Naive B cell (primary cell): ENCODE measurements around the gene ATXN7L3B. TPM values are rescaled to one million over a fixed set of nuclear protein-coding genes. Genes with fewer than 3 reads are reported as not detected.
"Not testable (repeated sequence)": the region's sequence is repeated elsewhere in the genome, so short reads cannot be mapped to it uniquely, and the experiment has no call there.

Experiments used
- ATAC-seq, 2 donors: fragments of 150-1000 bp; cut with Tn5 transposase; 2 replicates each; pipeline ENCODE4 v1.10.0; 2021; ENCODE audit warnings: low read depth in 2 of 2, mild to moderate bottlenecking in 2 of 2, moderate library complexity in 2 of 2
- DNase-seq: peaks from one replicate; pipeline ENCODE4 v3.0.0; 2022
- H3K27ac Mint-ChIP-seq, 6 donors: one replicate each; pipeline ENCODE4 v1.8.0; 2020 to 2022; ENCODE audit warnings: mild to moderate bottlenecking in 6 of 6, mixed read lengths in 6 of 6, moderate library complexity in 5 of 6, inconsistent platforms in 2 of 6
- H3K27me3 Mint-ChIP-seq, 3 donors: one replicate each; pipeline ENCODE4 v1.8.0; 2021 to 2022; ENCODE audit warnings: mixed read lengths in 3 of 3, mild to moderate bottlenecking in 1 of 3
- H3K36me3 Mint-ChIP-seq, 2 donors: one replicate each; pipeline ENCODE4 v1.8.0; 2020 to 2022; ENCODE audit warnings: mixed read lengths in 2 of 2, inconsistent platforms in 1 of 2, mild to moderate bottlenecking in 1 of 2
- H3K4me1 Mint-ChIP-seq, 3 donors: one replicate each; pipeline ENCODE4 v1.8.0; 2020 to 2022; ENCODE audit warnings: mixed read lengths in 3 of 3, inconsistent platforms in 1 of 3, mild to moderate bottlenecking in 1 of 3, moderate library complexity in 1 of 3
- H3K4me3 Mint-ChIP-seq, 8 donors: one replicate each; pipeline ENCODE4 v1.8.0; 2020 to 2022; ENCODE audit warnings: mild to moderate bottlenecking in 8 of 8, mixed read lengths in 8 of 8, moderate library complexity in 8 of 8, inconsistent platforms in 2 of 8
- H3K9me3 Mint-ChIP-seq, 7 donors: one replicate each; pipeline ENCODE4 v1.8.0; 2020 to 2022; ENCODE audit warnings: mixed read lengths in 7 of 7, mild to moderate bottlenecking in 5 of 7, inconsistent platforms in 2 of 7, moderate library complexity in 1 of 7
- polyA plus RNA-seq, 6 donors: library from polyadenylated mRNA; unstranded; fragments of 300-500 nt; fragmentation: Illumina TruSeq; gene quantifications; one replicate each; pipeline ENCODE4 v1.2.3, GENCODE V29; 2021; ENCODE audit warnings: low read depth in 6 of 6

Gene ATXN7L3B
- 10 to 100 TPM; 26.1 to 38.2 (median 34.6) TPM for polyA plus RNA-seq

- peak; percentile 90 to 91 for ATAC-seq
Measured at GRCh38 chr12:74537707-74538385, at the start of gene ATXN7L3B. Gene ATXN7L3B, plus strand, starts transcription at chr12:74537835. Its CDS starts 278 bp downstream, at chr12:74538113.

GRCh38 chr12:74488134-74488533, 49.5 kb upstream of the ATXN7L3B start:
- DNase-seq: no peak
- Mint-ChIP-seq H3K36me3 (no peaks in the 10 kb centered on the region), H3K4me1 (peaks cover 16 to 21% (median 18%) of the 10 kb centered on the region in 3 donors), H3K27ac (peak overlapping the region in 1 of 6 donors; percentile 24), H3K27me3 (no peaks in the 10 kb centered on the region), H3K9me3 (no peaks in the 10 kb centered on the region), H3K4me3 (no peak overlapping the region)
- ATAC-seq: no peak

More at GRCh38 chr12:74537707-74538385, at the start of gene ATXN7L3B:
- H3K27ac Mint-ChIP-seq: peak within 1 kb of the TSS; percentile 99 to 100 (median 99)
- H3K4me3 Mint-ChIP-seq: peak within 1 kb of the TSS; percentile 86 to 100 (median 98)
- peaks cover 37 to 61% (median 53%) of the 10 kb centered on the region in 3 donors for H3K4me1 Mint-ChIP-seq
- peaks cover 0 to 5% (median 0%) of the 10 kb centered on the region in 7 donors for H3K9me3 Mint-ChIP-seq
- peak; percentile 96 for DNase-seq
- peaks cover 8 to 16% of the 10 kb centered on the region in 2 donors for H3K36me3 Mint-ChIP-seq
- H3K27me3 Mint-ChIP-seq: no peaks in the 10 kb centered on the region

DNA sequence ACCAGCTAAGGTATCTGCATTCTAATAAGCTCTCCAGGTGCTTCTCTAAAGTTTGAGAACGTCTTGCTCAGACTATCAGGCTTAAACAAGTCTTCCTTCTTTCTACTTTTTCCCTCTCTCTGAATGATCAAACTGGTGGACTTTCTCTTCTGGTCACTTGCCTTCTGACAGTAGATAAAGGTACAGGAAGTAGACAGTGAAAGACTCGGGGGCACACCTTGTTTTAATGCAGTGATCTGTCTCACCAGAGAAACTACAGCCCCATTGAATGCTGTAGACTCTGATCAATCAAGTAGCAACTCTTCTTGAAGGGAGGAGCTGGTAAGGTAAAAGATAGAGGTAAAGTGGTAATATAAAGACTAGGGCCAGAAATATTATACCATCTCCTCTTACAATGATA, 48.1 kb upstream of the ATXN7L3B start:
- Mint-ChIP-seq H3K27me3 (no peaks in the 10 kb centered on the region), H3K27ac (peak overlapping the region in 4 of 6 donors; percentile 13 to 41 (median 24)), H3K4me1 (peaks cover 16 to 21% (median 18%) of the 10 kb centered on the region in 3 donors), H3K4me3 (peak overlapping the region in 1 of 8 donors; percentile 16), H3K36me3 (no peaks in the 10 kb centered on the region), H3K9me3 (no peaks in the 10 kb centered on the region)
- no peak for ATAC-seq
- DNase-seq: no peak

- Mint-ChIP-seq H3K36me3 (no peaks in the 10 kb centered on the region), H3K27me3 (no peaks in the 10 kb centered on the region), H3K27ac (peak overlapping the region in 4 of 6 donors; percentile 17 to 80 (median 62)), H3K9me3 (peaks cover 0 to 3% (median 0%) of the 10 kb centered on the region in 7 donors), H3K4me3 (peak overlapping the region; percentile 17 to 81 (median 70)), H3K4me1 (peaks cover 16 to 21% (median 18%) of the 10 kb centered on the region in 3 donors)
- ATAC-seq: peak; percentile 76 to 86
- DNase-seq: peak; percentile 5
Measured at GRCh38 chr12:74490390-74491064, 47.1 kb upstream of the ATXN7L3B start.

GRCh38 chr12:74491374-74491773, 46.3 kb upstream of the ATXN7L3B start:
- Mint-ChIP-seq H3K4me1 (peaks cover 16 to 21% (median 18%) of the 10 kb centered on the region in 3 donors), H3K36me3 (no peaks in the 10 kb centered on the region), H3K9me3 (peaks cover 0 to 3% (median 0%) of the 10 kb centered on the region in 7 donors), H3K4me3 (peak overlapping the region in 2 of 8 donors; percentile 31 to 69), H3K27ac (peak overlapping the region in 1 of 6 donors; percentile 41), H3K27me3 (no peaks in the 10 kb centered on the region)
- no peak for ATAC-seq
- DNase-seq: no peak

DNA sequence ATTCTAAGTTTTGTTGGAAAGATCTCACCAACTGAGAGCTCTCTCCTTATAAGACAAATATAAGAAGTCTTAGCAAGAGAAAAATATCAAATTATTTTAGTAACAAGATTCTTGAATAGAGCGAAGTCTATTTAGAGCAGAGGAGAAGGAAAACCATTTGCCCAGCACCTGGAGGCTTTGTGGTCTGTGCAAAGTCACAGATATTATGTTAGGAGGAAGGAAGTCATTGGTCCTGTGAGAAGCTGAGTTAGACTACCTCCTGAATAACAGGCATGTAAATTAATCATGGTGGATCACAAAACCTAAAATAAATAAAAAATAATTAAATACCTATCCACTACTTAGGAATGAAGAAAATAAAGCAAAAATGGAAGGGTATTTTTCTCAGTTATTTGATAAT, 38.4 kb upstream of the ATXN7L3B start:
- Mint-ChIP-seq H3K4me3 (no peak overlapping the region), H3K27me3 (no peaks in the 10 kb centered on the region), H3K27ac (no peak overlapping the region), H3K4me1 (no peaks in the 10 kb centered on the region), H3K36me3 (no peaks in the 10 kb centered on the region), H3K9me3 (peaks cover 0 to 7% (median 5%) of the 10 kb centered on the region in 7 donors)
- DNase-seq: no peak
- no peak for ATAC-seq

GRCh38 chr12:74508873-74509657, 28.6 kb upstream of the ATXN7L3B start:
- H3K36me3 Mint-ChIP-seq, H3K4me1 Mint-ChIP-seq, H3K9me3 Mint-ChIP-seq, H3K27ac Mint-ChIP-seq, DNase-seq, ATAC-seq: not testable (repeated sequence)
- peak overlapping the region in 2 of 8 donors; percentile 64 to 76 for H3K4me3 Mint-ChIP-seq
- H3K27me3 Mint-ChIP-seq: peaks cover 0 to 15% (median 5%) of the 10 kb centered on the region in 3 donors

GRCh38 chr12:74509886-74510285, 27.7 kb upstream of the ATXN7L3B start:
- H3K27me3 Mint-ChIP-seq: peaks cover 0 to 15% (median 5%) of the 10 kb centered on the region in 3 donors
- ATAC-seq: no peak
- no peak overlapping the region for H3K4me3 Mint-ChIP-seq
- H3K36me3 Mint-ChIP-seq: no peaks in the 10 kb centered on the region
- no peak overlapping the region for H3K27ac Mint-ChIP-seq
- no peaks in the 10 kb centered on the region for H3K4me1 Mint-ChIP-seq
- peaks cover 0 to 8% (median 3%) of the 10 kb centered on the region in 7 donors for H3K9me3 Mint-ChIP-seq
- DNase-seq: no peak

- no peaks in the 10 kb centered on the region for H3K36me3 Mint-ChIP-seq
Measured at GRCh38 chr12:74514098-74514872, 23.4 kb upstream of the ATXN7L3B start.

GRCh38 chr12:74515849-74516248, 21.8 kb upstream of the ATXN7L3B start:
- H3K4me1 Mint-ChIP-seq: no peaks in the 10 kb centered on the region
- peaks cover 8 to 33% (median 10%) of the 10 kb centered on the region in 3 donors for H3K27me3 Mint-ChIP-seq
- no peaks in the 10 kb centered on the region for H3K36me3 Mint-ChIP-seq
- DNase-seq (no peak), ATAC-seq (no peak)
- H3K9me3 Mint-ChIP-seq: no peaks in the 10 kb centered on the region
- no peak overlapping the region for H3K4me3 Mint-ChIP-seq
- H3K27ac Mint-ChIP-seq: peak overlapping the region in 1 of 6 donors; percentile 0

More at GRCh38 chr12:74514098-74514872, 23.4 kb upstream of the ATXN7L3B start:
- ATAC-seq (no peak), DNase-seq (no peak)
- H3K9me3 Mint-ChIP-seq: peaks cover 0 to 3% (median 0%) of the 10 kb centered on the region in 7 donors
- H3K27me3 Mint-ChIP-seq: peaks cover 5 to 26% (median 19%) of the 10 kb centered on the region in 3 donors
- H3K4me3 Mint-ChIP-seq: no peak overlapping the region
- H3K4me1 Mint-ChIP-seq: no peaks in the 10 kb centered on the region
- H3K27ac Mint-ChIP-seq: no peak overlapping the region

GRCh38 chr12:74526535-74526934, 11.1 kb upstream of the ATXN7L3B start:
- ATAC-seq: no peak
- Mint-ChIP-seq H3K4me1 (no peaks in the 10 kb centered on the region), H3K4me3 (no peak overlapping the region), H3K9me3 (no peaks in the 10 kb centered on the region), H3K36me3 (no peaks in the 10 kb centered on the region), H3K27me3 (peaks cover 19 to 31% (median 22%) of the 10 kb centered on the region in 3 donors), H3K27ac (no peak overlapping the region)
- DNase-seq: no peak

- Mint-ChIP-seq H3K27me3 (peaks cover 12 to 23% (median 14%) of the 10 kb centered on the region in 3 donors), H3K4me3 (no peak overlapping the region), H3K36me3 (no peaks in the 10 kb centered on the region), H3K9me3 (no peaks in the 10 kb centered on the region), H3K27ac (no peak overlapping the region), H3K4me1 (no peaks in the 10 kb centered on the region)
- DNase-seq (no peak), ATAC-seq (no peak)
Measured at GRCh38 chr12:74527491-74527890, 10.1 kb upstream of the ATXN7L3B start.
